GM21515 (cell line): ENCODE results near the gene ABCC10.
"Not testable (repeated sequence)": the region's sequence is repeated elsewhere in the genome, so short reads cannot be mapped to it uniquely, and the experiment has no call there.

Source experiments
- ATAC-seq: cut with Tn5 transposase; IDR thresholded peaks from one replicate; pipeline ENCODE4 v1.9.1; 2021; ENCODE audit not compliant: unreplicated experiment

ABCC10 gene

GRCh38 chr6:43444582-43444981 lies 17.2 kb downstream of the ABCC10 start:
- no peak for ATAC-seq

- ATAC-seq = no peak
Measured at GRCh38 chr6:43445576-43445975, 18.2 kb downstream of the ABCC10 start.

- no peak for ATAC-seq
Measured at GRCh38 chr6:43447604-43448003, 20.3 kb downstream of the ABCC10 start.

- ATAC-seq = no peak
Measured at GRCh38 chr6:43448916-43449315, 21.6 kb downstream of the ABCC10 start.

- ATAC-seq = no peak
Measured at GRCh38 chr6:43450699-43451131, 23.4 kb downstream of the ABCC10 start.

GRCh38 chr6:43451348-43451747 lies 24.0 kb downstream of the ABCC10 start:
- ATAC-seq = no peak

GRCh38 chr6:43451939-43452338 lies 24.6 kb downstream of the ABCC10 start:
- no peak for ATAC-seq

GRCh38 chr6:43452896-43453295 lies 25.6 kb downstream of the ABCC10 start:
- no peak for ATAC-seq

GRCh38 chr6:43453831-43454230 lies 26.5 kb downstream of the ABCC10 start:
- no peak for ATAC-seq

GRCh38 chr6:43454290-43454695 lies 27.0 kb downstream of the ABCC10 start:
- no peak for ATAC-seq

- no peak for ATAC-seq
Measured at GRCh38 chr6:43454696-43455530, 27.6 kb downstream of the ABCC10 start.

GRCh38 chr6:43455531-43456428 lies 28.4 kb downstream of the ABCC10 start, which contains the start of gene DLK2:
Gene DLK2, minus strand, starts transcription at chr6:43455548. Its CDS starts 723 bp downstream, at chr6:43454825.
- no peak for ATAC-seq

GRCh38 chr6:43457643-43458042 lies 30.3 kb downstream of the ABCC10 start:
- ATAC-seq = no peak

GRCh38 chr6:43458154-43458553 lies 30.8 kb downstream of the ABCC10 start:
- not testable (repeated sequence) for ATAC-seq

GRCh38 chr6:43459535-43459934 lies 32.2 kb downstream of the ABCC10 start:
- ATAC-seq = no peak

GRCh38 chr6:43460032-43460431 lies 32.7 kb downstream of the ABCC10 start:
- ATAC-seq = no peak

- no peak for ATAC-seq
Measured at GRCh38 chr6:43461936-43462335, 34.6 kb downstream of the ABCC10 start.

GRCh38 chr6:43464337-43464736 lies 37.0 kb downstream of the ABCC10 start:
- ATAC-seq = no peak

- ATAC-seq = no peak
Measured at GRCh38 chr6:43465948-43466347, 38.6 kb downstream of the ABCC10 start.

- not testable (repeated sequence) for ATAC-seq
Measured at GRCh38 chr6:43467265-43467664, 39.9 kb downstream of the ABCC10 start.

- ATAC-seq = no peak
Measured at GRCh38 chr6:43467752-43468151, 40.4 kb downstream of the ABCC10 start.

- no peak for ATAC-seq
Measured at GRCh38 chr6:43468240-43468639, 40.9 kb downstream of the ABCC10 start.
